ENCODE results near the gene HCN4.
"Not testable (repeated sequence)": the region's sequence is repeated elsewhere in the genome, so short reads cannot be mapped to it uniquely, and the experiment has no call there.

HCN4 gene

DNA sequence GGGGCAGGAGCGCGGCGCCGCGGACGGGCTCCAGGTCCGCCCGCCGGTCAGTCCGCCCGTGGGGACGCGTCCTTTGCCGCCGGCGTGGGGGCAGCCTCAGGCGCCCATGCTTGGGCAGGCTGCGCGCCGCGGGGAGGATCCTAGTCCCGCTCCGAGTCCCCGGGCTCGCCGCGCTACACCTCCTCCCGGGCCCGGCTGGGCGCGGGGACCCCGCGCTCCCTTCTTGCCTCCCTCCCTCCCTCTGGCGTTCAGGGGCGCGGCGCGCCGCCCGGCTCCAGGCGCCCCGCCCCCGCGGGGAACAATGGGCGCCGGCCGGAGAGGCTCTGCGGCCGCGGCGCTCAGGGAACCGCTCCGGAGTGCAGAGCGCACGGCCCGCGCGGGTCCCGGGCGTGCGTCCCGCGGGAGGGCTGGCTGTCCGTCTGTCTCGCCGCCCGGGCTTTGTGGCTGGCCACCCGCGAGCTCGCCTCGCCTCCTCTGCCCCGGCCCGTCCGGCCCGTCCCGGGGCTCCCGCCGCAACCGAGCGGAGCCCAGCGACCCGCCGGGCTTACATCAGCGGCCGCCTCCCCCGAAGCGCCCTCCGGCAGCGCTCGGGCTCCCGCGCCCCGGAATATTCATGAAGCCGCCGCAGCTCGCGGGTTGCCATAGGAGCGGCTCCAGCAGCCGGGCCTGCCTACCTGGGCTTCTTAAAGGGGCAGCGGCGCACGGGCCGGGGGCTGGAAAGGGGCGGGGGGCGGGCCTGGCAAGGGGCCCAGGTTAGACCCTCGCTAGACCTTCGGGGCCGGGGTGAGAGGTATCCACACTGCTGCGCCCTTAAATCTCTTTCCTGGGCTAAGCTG, at the start of gene HCN4:
HCN4 (minus strand) TSS at position 658 of the 836 bp plus-strand sequence. CDS start 688 bp downstream, outside the sequence.
- no peak for DNase-seq

DNA sequence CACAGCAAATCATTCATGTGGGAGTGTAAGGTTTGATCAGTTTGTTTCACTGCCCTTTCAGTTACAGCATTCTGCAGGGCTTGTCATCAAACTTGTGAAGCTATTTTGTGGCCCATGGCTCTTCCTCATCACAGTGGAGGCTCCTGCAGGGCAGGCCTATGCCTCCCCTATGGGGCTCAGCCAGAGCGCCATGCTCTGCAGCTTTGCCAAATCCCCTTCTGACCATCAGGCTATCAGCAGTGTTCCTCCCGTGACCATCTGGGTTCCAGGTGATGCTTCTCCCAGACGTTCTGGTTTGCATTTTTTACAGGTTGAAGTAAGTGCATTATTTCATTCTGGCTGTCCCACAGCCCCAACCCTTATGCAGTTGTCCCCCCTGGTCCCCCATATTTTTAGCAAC, 46.1 kb upstream of the HCN4 start:
- DNase-seq, result no peak

DNA sequence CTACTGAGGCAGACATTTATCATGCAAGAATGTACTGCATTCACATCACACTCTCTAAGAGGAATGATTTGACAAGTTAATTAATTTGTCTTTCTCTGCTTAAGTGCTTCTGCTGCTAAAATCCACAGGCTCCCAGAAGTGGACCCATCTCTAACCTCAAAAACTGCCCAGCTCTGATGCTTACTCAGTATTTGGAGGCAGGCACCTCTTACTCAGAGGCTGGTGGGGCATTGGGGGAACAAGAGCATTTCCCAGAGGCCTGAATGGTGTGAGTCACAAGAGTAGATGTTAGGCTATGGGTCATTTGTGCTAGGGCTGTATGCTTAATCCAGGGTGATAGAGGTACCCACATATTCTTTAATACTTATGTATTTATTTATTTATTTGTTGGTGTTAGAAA, 34.4 kb upstream of the HCN4 start:
- no peak for DNase-seq

DNA sequence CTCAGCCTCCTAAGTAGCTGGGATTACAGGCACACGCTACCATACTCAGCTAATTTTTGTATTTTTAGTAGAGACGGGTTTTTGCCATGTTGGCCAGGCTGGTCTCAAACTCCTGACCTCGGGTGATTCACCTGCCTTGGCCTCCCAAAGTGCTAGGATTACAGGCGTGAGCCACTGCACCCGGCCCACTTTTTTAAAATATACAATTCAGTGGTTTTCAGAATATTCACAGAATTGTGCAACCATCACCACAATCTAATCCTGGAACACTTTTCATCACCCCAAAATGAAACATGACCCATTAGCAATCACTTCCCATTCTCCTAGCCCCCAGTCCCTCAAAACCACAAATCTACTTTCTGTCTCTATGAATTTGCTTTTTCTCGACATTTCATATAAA, 31.5 kb upstream of the HCN4 start:
- DNase-seq, result not testable (repeated sequence)

DNA sequence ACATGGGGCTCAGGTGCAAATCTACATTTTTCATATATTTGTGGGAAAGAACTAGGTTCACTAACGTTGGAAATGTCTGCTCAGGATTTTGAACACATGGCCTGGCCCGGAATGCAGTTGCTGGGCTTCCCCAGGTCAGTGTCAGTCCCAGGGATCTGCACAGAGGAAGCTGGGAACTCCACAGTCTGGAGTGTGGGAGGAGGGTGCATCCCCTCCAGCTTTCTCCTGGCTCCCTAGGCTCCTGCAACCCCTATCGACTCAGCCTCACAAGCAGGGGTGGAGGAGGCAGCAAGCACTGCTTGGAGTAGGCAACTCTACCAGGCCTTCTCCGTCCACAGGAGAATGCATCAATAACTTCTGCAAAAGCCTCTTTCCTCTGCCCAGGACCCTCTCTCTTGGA, 30.1 kb upstream of the HCN4 start:
- DNase-seq, result no peak

DNA sequence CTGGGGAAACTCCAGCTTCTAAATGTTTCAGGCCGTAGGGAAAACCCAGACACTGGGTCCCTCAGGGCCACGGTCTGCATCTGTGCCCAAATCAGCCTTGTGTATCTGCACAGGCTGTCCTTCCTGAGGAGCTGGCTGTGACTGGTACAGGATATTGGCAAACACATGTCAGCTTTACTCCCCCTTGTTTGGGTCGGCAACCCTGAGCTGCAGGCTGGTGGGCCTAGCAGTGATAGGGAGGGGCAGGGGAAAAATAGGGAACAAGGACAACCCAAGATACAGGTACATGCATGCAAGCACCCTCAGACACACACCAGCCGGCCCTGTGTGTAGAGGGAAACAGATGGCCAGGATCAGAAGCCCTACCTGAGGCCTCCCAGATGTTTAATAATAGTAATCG, 28.7 kb upstream of the HCN4 start:
- no peak for DNase-seq

DNA sequence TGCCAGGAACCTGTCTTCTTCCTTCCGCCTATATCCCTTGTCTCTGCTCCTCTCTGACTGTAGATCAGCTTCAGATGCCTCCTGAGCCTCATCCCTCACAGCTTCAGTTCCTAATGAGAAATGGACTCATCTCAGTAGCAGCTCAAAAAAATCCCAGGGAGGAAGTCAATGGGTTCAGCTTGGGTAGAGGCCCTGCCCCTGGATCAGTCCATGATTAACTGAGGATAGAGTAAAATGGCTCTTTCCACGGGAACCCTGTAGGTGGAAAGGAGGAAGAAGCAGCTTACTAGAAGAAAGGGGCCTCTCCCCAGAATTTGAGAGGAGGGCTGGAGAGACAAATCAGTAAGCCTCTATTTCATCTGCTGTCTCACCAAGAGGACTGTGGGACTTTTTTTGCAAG, 26.9 kb upstream of the HCN4 start:
- no peak for DNase-seq

DNA sequence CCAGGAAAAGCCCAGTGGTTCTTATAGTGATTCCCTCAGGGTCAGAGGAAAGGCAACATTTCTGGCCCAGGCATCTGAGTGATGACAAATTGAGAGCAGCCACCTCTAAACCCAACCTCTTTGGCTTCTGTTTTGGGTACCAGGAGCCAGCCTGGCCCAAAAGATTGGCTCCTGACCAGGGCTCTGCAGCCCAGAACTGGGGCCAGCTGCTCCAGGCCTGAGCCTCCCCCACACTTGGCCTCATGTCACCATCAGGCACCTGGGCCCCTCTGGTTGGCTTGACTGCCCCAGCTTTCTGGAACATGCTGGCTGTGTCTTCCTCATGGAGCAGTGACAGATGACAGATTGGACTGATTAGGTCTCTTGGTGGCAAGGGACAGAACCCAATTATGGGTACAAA, 26.0 kb upstream of the HCN4 start:
- no peak for DNase-seq

DNA sequence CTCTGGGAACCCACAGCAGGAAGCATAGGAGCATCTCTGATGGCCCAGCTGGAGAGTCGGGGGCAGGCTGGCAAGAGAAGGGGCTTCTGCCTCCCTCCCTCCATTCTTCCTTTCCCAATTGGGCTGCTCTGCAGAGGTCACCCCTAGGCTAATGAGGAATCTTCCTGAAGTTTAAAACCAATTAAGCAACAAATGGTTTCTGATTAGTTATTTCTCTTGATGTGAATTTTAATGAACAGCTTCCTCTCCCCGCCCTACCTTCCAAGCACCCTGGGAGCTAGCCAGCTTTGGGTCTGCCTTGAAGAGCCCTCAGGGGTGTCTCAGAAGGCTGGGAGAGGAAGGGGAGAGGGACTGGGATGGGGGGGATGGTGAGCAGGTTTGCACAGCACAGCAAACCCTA, 24.6 kb upstream of the HCN4 start:
- no peak for DNase-seq

DNA sequence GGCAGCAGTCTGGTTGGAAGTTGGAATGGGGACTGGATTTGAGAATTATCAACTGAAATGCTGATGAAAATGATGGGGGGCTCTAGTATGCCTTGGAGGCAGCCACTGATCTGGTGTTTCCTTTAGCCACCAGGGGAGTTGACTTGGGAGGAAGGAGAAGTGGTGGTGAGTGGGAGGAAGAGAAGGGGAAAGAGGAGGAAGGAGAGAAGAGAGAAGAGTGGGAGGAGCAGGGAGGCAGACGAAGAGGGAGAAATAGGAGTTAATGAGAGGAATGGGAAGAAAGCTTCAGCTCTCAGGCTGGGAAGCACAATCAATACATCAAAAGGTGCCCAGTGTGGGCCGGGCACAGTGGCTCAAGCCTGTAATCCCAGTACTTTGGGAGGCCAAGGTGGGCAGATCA, 23.3 kb upstream of the HCN4 start:
- DNase-seq, result no peak

DNA sequence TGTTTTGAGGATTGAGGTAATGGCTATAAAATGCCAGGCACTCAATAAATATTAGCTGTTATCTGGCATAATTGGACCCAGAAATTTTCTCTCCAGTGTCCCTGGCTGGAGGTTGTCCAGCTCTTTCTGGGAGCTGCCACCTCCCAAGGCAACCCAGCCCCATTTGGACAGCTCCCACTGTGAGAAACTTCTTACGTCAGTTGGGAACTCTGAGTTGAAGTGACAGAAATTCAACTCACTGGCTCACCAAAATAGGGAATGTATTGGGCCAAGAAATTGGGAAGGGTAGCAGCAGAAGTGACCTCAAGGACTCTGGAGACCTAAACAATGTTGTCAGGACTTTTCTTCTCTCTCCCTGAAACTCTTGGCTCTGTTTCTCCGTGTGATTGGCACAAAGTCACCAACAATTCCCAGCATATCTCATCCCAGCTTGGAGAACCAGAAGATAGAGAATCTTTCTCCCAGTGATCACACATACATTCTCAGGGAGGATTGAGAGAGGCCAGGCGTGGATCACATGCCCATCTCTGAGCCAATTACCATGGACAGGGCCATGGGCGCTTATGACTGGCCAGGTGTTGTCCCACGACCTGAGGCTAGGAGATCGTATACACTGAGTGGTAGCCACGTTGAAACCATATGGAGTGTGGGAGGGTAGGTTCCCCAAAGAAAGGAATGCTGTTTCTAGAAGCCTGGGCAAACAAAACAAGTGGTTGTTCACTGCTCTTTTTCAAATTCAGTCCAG, 22.5 kb upstream of the HCN4 start:
- DNase-seq, result no peak

DNA sequence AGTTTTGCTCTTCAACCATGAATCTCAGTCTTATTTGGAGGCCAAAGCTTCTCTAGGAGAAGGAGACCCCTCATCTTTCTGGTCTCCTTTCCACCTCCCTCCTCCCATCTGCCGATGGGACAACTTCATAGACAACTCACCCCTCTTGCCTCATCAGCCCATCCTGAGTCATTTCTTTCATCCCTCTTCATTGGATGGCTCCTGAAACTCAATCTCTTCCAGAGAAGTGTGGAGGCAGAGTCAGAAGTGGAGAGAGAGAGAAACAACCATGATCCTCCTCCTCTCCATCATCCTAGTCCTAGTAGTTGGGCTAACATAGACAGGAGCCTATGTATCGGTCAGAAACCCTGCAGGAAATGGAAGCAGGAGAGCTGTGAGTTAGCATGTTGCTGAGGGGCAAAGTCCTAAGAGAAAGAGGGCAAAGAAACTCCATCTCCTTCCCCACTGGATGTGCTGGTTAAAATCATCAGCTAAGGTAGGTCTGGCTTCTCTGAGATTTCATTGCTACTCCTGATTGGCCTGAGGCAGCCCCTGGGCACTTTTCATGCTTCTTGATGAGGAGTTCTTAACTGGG, 21.3 kb upstream of the HCN4 start:
- DNase-seq, result no peak

DNA sequence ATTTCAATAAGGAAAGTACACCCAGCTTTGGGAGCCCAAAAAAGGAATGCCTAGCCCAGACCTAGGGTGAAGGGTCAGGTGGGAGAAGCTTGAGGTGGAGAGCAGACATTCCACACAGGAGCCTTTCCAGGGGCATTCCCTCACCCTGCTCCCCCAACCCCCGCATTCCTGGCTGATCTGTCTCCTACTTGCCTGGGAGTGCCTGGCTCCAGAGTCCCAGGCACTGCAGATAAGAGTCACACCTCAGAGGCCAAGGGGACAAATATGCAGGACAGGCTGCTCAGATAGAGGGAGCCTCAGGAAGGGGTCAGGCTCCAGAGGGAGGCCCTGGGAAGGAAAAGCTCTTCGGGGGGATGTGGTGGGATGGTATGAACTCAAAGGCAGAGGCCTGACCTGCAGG, 20.8 kb upstream of the HCN4 start:
- DNase-seq, result no peak

DNA sequence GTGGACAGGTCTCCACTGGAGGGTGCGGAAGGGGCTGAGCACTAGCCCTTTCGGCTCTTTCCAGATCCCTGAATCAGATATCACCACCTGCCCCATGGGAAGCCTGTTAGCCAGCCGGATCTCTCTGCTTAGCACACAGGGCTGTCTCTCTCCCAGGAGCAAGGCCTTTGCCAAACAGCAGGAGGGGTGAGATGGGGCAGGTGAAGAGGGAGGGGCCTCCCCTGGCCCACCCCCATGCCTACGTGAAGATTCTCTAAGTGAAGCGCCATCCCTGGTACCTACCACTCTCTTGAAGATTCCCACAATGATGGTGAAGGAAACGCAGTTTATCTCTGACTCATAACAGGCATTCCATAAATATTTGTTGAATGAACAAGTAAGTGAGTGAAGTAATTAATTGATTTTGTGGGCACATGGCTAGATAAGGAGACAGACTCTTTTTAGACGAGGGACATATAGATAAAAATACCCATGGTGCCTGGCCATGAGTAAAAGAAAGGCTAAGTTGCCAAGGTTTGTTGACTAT, 19.6 kb upstream of the HCN4 start:
- DNase-seq, result no peak

DNA sequence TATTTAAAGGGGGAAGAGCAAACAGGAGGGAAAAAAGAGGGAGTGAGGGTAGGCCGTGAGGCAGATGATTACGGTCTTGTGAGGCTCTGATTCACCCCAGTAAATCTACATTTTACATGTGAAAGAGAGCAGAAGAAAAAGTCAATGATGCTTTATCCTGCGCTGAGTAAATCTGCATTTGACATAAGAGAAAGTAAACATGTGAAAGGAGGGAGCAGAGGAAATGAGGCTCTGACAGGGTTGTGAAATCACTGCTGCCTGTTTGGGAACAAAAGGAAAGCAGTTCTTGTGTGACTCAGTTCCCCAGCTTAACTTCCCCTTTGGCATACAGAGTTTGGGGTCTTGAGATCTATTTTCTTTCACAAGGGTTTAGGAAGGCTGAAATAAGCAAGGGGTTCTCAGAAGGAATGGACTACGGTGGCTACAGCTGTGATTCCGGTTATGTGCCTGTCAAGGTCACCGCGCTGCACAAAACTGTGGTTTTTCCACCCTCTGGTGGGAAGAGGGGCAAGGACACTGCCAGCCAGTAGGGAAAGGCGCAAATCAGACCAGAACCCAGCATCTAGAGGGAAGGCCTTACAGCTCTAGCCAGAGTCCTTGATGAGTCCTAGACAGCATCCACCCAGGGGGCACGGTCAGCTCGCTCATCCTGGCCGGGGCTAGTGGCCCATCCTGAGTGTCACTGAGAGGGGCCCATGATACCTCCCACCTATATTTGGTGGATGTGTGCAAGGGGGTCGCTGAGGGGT, 18.9 kb upstream of the HCN4 start:
- no peak for DNase-seq

DNA sequence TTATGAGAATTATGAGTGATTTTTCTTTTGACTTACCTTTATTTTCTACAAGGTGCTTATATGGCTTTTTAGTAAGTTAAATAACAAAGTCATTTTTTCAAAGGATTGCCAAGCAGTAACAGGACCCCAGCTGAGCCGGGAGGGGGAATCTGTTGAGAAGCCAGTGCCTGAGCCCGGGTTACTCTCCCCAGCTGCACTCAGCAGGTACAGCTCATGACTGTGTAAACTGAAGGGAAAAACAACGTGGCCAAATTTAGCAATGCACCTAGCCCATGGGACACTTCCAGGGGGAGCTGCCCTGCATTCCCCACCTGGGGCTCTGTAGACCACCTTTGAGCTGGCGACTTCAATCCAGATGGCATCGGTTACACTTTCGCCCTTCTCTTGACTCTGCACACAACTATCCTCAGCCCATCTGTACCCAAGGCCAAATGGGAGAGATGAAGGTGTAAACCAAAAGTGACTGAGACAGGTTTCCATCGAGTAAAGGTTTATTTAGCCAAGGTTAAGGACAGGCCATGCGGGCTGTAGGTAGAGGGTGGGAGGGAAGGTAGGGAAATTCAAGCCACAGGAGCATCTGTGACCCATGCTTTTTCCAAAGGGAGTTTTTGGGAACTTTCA, 18.2 kb upstream of the HCN4 start:
- no peak for DNase-seq

DNA sequence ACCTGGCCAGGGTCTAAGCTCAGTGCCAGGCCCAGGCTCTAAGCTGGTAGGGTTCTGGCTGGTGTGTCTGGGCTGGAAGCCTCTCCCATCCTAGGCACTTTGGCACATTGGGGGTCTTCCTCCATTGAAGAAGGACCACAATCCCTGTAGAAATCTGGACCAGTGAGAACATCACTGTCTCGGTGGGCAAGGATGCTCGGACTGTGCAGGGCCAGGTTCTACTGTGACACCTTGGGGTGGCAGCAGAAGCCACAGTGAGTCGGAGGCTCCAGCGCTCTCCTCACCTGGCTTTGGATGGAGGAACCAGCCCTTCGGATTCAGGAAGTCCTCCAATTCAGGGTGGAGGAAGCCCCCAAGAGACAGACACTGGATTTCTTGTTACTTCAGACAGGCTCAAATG, 17.5 kb upstream of the HCN4 start:
- no peak for DNase-seq

DNA sequence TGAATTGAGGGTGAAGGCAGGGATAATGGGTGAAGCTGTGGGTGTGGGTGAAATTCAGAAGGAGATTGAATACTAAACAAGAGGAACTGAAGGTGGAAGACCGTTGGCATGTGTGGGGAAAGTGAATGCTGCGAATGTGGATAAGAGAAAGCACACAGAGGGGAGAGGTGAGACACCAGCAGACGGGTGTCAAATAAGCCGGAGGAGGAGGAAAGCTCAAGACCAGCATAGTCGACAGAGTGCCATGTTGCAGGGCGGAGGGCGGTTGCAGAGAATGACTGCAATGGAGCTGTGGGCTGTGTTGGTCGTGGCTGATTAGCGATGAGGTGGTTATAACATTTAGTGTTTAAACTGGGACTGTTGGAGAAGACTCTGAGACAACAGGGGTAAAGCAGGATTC, 16.4 kb upstream of the HCN4 start:
- no peak for DNase-seq

DNA sequence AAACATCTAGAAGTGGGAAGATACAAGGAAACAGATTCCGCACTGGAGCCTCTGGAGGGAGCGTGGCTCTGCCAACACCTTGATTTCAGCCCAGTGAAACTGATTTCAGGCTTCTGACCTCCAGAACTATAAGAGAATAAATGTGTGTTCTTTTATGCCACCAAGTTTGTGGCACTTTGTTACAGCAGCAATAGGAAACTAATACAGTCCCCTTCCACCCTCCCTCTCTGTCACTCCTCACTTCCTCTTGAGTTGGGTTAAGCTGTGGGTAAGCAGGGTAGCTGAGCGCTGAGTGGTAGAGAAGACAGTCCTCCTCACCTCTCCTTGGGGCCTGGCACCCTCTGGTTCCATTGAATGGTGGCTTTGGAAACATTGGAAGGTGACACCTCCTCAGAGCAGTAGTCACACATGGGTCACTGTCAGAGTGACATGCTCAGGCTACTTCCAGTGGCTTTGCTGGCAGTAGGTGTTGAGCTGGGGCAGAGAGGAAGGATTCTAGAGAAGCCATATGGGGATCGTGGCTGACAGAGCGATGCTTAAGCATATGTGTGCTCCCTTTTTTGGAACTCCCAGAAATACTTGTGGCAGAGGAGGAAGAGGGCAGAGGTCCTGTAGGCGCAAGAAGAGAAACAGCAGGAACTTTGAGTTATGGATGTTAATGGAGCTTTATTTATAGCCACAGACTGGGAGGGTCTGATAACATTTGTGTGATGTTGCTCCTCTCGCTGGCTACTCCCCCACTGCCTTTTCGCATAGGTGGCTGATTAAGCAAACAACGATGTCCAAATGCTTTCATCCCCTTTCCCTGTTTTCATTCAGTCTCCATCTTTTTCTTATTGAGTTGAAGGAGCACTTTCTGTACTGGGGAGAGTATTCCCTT, 14.8 kb upstream of the HCN4 start:
- no peak for DNase-seq

DNA sequence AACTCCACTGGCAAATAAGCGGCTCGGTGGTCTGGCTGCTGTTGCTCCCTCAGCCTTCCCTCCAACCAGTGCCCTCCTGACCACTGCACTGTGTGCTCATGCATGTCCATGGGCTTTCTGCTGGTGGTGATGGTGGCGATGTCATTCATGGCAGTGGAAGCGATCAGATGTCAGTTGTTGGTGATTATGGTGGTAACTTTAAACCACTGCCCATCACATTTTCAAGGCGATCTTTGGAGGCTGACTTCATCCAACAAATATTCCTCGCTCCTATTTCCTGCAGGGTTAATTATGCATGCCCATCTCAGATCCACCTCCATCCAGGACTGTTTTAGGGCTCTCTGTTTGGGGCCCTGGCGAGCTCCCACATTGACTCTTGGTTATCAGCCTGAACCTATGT, 13.4 kb upstream of the HCN4 start:
- no peak for DNase-seq

DNA sequence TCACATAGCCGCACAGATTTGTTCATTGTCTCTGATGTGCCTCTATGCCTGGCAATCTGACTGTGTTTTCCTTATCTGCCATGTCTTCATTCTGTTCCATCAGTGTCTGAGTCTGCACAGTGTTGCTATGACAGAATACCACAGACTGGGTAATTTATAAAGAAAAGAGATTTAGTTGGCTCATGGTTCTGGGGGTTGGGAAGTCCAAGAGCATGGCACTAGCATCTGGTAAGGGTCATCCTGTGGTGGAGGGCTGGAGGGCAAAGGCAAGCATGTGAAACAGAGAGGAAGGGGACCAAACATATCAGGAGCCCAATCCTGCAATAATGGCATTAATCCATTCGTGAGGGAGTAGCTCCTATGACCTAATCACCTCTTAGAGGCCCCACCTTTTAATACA, 11.9 kb upstream of the HCN4 start:
- no peak for DNase-seq

DNA sequence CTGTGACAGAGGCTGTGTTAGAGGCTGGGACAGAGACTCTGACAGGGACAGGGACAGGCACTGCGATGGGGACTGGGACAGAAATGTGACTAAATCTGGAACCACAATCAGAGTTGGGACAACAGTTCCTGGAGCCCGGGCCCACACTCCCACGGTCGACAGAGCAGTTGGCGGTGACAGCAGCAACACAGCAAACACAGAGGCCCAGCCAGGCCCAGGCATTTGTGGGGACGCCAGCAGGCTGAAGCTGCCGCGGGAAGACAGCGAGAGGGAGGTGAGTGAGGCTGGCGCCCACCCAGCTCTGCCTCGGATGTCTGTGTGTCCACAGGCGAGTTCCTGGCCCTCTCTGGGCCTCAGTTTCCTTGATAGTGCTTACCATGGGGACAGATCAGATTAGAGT, 9.3 kb upstream of the HCN4 start:
- DNase-seq, result no peak

All from CD4-positive, alpha-beta T cell treated with Interleukin-12 subunit alpha and Interleukin-12 subunit beta, for 1 hour (primary cell).